DMS53 (cell line): ENCODE measurements around the gene TFF2.

Experiments
- DNase-seq: peaks from one replicate; lab custom pipeline; 2025; lab: John Stamatoyannopoulos, UW

TFF2 gene

GRCh38 chr21:42366292-42367010 lies 15.7 kb upstream of the TFF2 start, which contains the start of gene TFF1:
Gene TFF1, minus strand, starts transcription at chr21:42366535. Its CDS starts 40 bp downstream, at chr21:42366495.
- peak; percentile 60 for DNase-seq

- no peak for DNase-seq
Observed at GRCh38 chr21:42365770-42366169, 15.0 kb upstream of the TFF2 start.

GRCh38 chr21:42364304-42364865 lies 13.6 kb upstream of the TFF2 start:
- no peak for DNase-seq

GRCh38 chr21:42363312-42363711 lies 12.5 kb upstream of the TFF2 start:
- DNase-seq, result peak; percentile 32

- DNase-seq, result no peak
Observed at GRCh38 chr21:42362700-42363099, 11.9 kb upstream of the TFF2 start.

- DNase-seq, result no peak
Observed at GRCh38 chr21:42362198-42362597, 11.4 kb upstream of the TFF2 start.

- DNase-seq, result no peak
Observed at GRCh38 chr21:42361286-42361685, 10.5 kb upstream of the TFF2 start.

- no peak for DNase-seq
Observed at GRCh38 chr21:42360317-42360716, 9.5 kb upstream of the TFF2 start.

- no peak for DNase-seq
Observed at GRCh38 chr21:42358937-42359336, 8.1 kb upstream of the TFF2 start.

- no peak for DNase-seq
Observed at GRCh38 chr21:42358261-42358660, 7.5 kb upstream of the TFF2 start.

GRCh38 chr21:42357307-42357706 lies 6.5 kb upstream of the TFF2 start:
- peak; percentile 18 for DNase-seq

- DNase-seq, result no peak
Observed at GRCh38 chr21:42356650-42357049, 5.9 kb upstream of the TFF2 start.

- no peak for DNase-seq
Observed at GRCh38 chr21:42356046-42356445, 5.3 kb upstream of the TFF2 start.

GRCh38 chr21:42353623-42354022 lies 2.8 kb upstream of the TFF2 start:
- no peak for DNase-seq

- no peak for DNase-seq
Observed at GRCh38 chr21:42352441-42353095, 1.8 kb upstream of the TFF2 start.

- no peak for DNase-seq
Observed at GRCh38 chr21:42351626-42352440, 1.0 kb upstream of the TFF2 start.

- DNase-seq, result no peak
Observed at GRCh38 chr21:42350318-42350910, 380 bp downstream of the TFF2 start.

GRCh38 chr21:42349420-42350317 lies 1.1 kb downstream of the TFF2 start:
- no peak for DNase-seq

GRCh38 chr21:42348762-42349161 lies 2.0 kb downstream of the TFF2 start:
- no peak for DNase-seq

GRCh38 chr21:42347601-42348327 lies 3.0 kb downstream of the TFF2 start:
- no peak for DNase-seq
